ENCODE results near the gene SLC35D1.
A peak's percentile ranks its signal among the peaks of the same experiment; 100 is the strongest.
"Not testable (repeated sequence)": the region's sequence is repeated elsewhere in the genome, so short reads cannot be mapped to it uniquely, and the experiment has no call there.

SLC35D1 gene

GRCh38 chr1:67053785-67054772 lies at the start of gene SLC35D1:
Gene SLC35D1 (minus strand): TSS chr1:67054148. CDS start chr1:67054013, 135 bp downstream.
- peak; percentile 92 for DNase-seq (ENCODE audit: low spot score)

GRCh38 chr1:67103548-67103947 lies 49.6 kb upstream of the SLC35D1 start:
- no peak for DNase-seq (ENCODE audit: low spot score)

GRCh38 chr1:67100833-67101232 lies 46.9 kb upstream of the SLC35D1 start:
- no peak for DNase-seq (ENCODE audit: low spot score)

GRCh38 chr1:67097305-67097704 lies 43.4 kb upstream of the SLC35D1 start:
- DNase-seq (ENCODE audit: low spot score) = no peak

GRCh38 chr1:67094191-67094590 lies 40.2 kb upstream of the SLC35D1 start:
- DNase-seq (ENCODE audit: low spot score) = no peak

- DNase-seq (ENCODE audit: low spot score) = no peak
These were observed 35.8 kb upstream of the SLC35D1 start for GRCh38 chr1:67089685-67090208.

- no peak for DNase-seq (ENCODE audit: low spot score)
These were observed 34.5 kb upstream of the SLC35D1 start for GRCh38 chr1:67088440-67088839.

- DNase-seq (ENCODE audit: low spot score) = no peak
These were observed 31.4 kb upstream of the SLC35D1 start for GRCh38 chr1:67085326-67085725.

- no peak for DNase-seq (ENCODE audit: low spot score)
These were observed 30.9 kb upstream of the SLC35D1 start for GRCh38 chr1:67084765-67085318.

- no peak for DNase-seq (ENCODE audit: low spot score)
These were observed 24.3 kb upstream of the SLC35D1 start for GRCh38 chr1:67078291-67078690.

- DNase-seq (ENCODE audit: low spot score) = no peak
These were observed 23.6 kb upstream of the SLC35D1 start for GRCh38 chr1:67077593-67077992.

- no peak for DNase-seq (ENCODE audit: low spot score)
These were observed 18.8 kb upstream of the SLC35D1 start for GRCh38 chr1:67072749-67073148.

- not testable (repeated sequence) for DNase-seq (ENCODE audit: low spot score)
These were observed 13.7 kb upstream of the SLC35D1 start for GRCh38 chr1:67067655-67068054.

GRCh38 chr1:67062412-67062811 lies 8.5 kb upstream of the SLC35D1 start:
- no peak for DNase-seq (ENCODE audit: low spot score)

GRCh38 chr1:67061266-67061665 lies 7.3 kb upstream of the SLC35D1 start:
- DNase-seq (ENCODE audit: low spot score) = no peak

GRCh38 chr1:67060811-67061218 lies 6.9 kb upstream of the SLC35D1 start:
- no peak for DNase-seq (ENCODE audit: low spot score)

GRCh38 chr1:67059346-67059745 lies 5.4 kb upstream of the SLC35D1 start:
- DNase-seq (ENCODE audit: low spot score) = no peak

- DNase-seq (ENCODE audit: low spot score) = no peak
These were observed 4.8 kb upstream of the SLC35D1 start for GRCh38 chr1:67058761-67059160.

- DNase-seq (ENCODE audit: low spot score) = no peak
These were observed 4.3 kb upstream of the SLC35D1 start for GRCh38 chr1:67058242-67058641.

- peak; percentile 65 for DNase-seq (ENCODE audit: low spot score)
These were observed 488 bp downstream of the SLC35D1 start for GRCh38 chr1:67053535-67053784.

GRCh38 chr1:67052741-67053534 lies 1.0 kb downstream of the SLC35D1 start:
- no peak for DNase-seq (ENCODE audit: low spot score)

- DNase-seq (ENCODE audit: low spot score) = no peak
These were observed 2.8 kb downstream of the SLC35D1 start for GRCh38 chr1:67051196-67051595.

All from germinal center (tissue), 1 donor.